ENCODE measurements around the gene EZR.
A peak's percentile ranks its signal among the peaks of the same experiment; 100 is the strongest.

EZR gene

DNA sequence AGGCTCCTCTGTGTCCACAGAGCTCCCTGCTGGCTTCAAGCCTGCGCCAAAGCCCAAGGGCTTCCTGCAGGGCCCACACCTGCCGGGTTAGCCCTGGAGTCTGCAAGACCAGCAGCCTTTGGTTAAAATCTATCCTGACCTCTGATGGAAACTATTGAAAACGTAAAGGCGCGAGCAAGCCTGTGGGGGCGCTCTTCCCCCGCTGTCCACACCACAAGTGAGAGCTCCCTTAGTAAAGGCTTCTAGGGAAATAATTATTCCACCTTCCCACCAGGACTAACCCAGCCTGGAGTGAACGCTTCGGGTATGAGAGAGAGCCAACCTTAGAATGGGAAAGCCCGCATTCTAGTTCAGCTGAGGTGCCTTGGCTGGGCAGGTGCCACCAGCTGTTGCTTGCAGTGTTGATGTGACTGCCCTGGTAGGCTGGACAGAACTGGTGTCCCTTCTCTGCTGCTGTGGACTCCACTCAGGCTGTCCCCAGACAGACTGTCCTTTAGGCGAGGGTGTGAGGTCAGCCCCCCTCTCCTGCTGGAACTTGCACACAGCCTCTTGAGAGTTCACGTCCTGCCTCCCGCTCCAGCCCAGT is 100.6 kb downstream of the EZR start:
- H3K4me3 ChIP-seq (ENCODE audit: low read length): no peak overlapping the region
- peaks cover 59% of the 10 kb centered on the region for H3K4me1 ChIP-seq (ENCODE audit: low read length)
- no peak for TF ChIP-seq EZH2phosphoT487 (IDR thresholded peaks at IDR 0.05; ENCODE audit: low read depth)
- TF ChIP-seq, protein P1, sequence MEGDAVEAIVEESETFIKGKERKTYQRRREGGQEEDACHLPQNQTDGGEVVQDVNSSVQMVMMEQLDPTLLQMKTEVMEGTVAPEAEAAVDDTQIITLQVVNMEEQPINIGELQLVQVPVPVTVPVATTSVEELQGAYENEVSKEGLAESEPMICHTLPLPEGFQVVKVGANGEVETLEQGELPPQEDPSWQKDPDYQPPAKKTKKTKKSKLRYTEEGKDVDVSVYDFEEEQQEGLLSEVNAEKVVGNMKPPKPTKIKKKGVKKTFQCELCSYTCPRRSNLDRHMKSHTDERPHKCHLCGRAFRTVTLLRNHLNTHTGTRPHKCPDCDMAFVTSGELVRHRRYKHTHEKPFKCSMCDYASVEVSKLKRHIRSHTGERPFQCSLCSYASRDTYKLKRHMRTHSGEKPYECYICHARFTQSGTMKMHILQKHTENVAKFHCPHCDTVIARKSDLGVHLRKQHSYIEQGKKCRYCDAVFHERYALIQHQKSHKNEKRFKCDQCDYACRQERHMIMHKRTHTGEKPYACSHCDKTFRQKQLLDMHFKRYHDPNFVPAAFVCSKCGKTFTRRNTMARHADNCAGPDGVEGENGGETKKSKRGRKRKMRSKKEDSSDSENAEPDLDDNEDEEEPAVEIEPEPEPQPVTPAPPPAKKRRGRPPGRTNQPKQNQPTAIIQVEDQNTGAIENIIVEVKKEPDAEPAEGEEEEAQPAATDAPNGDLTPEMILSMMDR (IDR thresholded peaks at IDR 0.05; ENCODE audit: low read depth, low read length): peak; percentile 71

DNA sequence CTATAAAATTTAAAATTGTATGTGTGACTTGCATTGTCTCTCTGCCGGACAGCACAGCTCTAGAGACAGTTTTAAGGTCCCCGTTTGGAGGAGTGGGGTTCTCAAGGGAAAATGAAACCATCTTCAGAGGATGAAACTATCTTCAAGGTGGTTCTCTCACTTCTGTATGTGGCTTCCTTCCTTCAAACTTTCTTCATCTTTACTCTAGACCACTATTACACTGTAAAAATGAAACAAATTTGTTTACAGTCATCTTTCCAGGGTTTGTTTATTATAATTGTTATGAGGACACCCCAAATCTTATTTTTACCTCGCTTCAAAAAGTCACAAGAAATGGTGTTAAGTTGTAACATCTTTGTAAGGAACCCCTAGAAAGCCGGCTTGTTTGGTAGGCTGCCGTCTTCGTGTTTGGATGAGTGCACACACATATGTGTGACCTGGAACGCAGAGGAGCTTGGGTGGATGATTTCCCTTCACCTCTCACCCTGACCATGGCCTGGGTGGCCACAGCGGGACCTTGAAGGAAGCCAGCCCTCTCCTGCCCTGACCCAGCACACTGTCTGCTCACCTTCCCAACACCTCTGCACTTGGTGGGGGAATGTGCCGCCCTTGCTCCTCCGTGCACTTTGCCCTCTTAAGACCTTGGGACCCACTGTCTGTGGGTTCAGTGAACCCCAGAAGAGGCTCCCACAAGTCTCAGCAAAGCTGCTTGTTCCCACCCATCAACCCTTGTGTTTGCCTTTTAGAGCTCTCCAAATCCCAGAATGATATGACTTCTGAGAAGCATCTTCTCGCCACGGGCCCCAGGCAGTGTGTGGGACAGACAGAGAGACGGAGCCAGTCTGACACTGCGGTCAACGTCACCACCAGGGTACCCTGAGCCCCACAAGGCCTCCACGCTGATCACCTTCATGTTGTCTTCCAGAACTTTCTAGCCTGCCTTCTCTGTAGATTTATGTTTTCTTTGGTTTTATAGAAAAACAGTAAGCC is 101.5 kb downstream of the EZR start:
- H3K36me3 ChIP-seq (replicated peaks; ENCODE audit: low read depth, low read length): no peaks in the 10 kb centered on the region
- H4K20me1 ChIP-seq (ENCODE audit: insufficient read depth, low read length): no peaks in the 10 kb centered on the region
- peak overlapping the region; percentile 58; the same call in 1 of the 2 replicates for H3K4me3 ChIP-seq (ENCODE audit: low read length)
- peak overlapping the region; percentile 35; the same call in 1 of the 2 replicates for H3K9ac ChIP-seq (ENCODE audit: low read length)
- peaks cover 3% of the 10 kb centered on the region; the same call in 1 of the 2 replicates for H3K27me3 ChIP-seq (ENCODE audit: low read depth, low read length)
- peaks cover 59% of the 10 kb centered on the region for H3K4me1 ChIP-seq (ENCODE audit: low read length)
- no peaks in the 10 kb centered on the region for H3K9me3 ChIP-seq (ENCODE audit: insufficient read depth, low read length)
- peak overlapping the region; percentile 87 for H3K4me2 ChIP-seq (ENCODE audit: low read length)
- H3K79me2 ChIP-seq (ENCODE audit: low read length): no peaks in the 10 kb centered on the region
- TF ChIP-seq EZH2phosphoT487 (IDR thresholded peaks at IDR 0.05; ENCODE audit: low read depth): no peak
- TF ChIP-seq, protein P1 (IDR thresholded peaks at IDR 0.05; ENCODE audit: low read depth, low read length): no peak
- no peak overlapping the region for H2AFZ ChIP-seq (ENCODE audit: low read depth, low read length)
- peak overlapping the region; percentile 65 for H3K27ac ChIP-seq (ENCODE audit: low read length)

More for the DNA sequence above, 100.6 kb downstream of the EZR start:
- Histone ChIP-seq H3K9me3 (ENCODE audit: insufficient read depth, low read length) (no peaks in the 10 kb centered on the region), H3K79me2 (ENCODE audit: low read length) (no peaks in the 10 kb centered on the region), H3K27ac (ENCODE audit: low read length) (no peak overlapping the region), H4K20me1 (ENCODE audit: insufficient read depth, low read length) (no peaks in the 10 kb centered on the region), H3K27me3 (ENCODE audit: low read depth, low read length) (peaks cover 3% of the 10 kb centered on the region; the same call in 1 of the 2 replicates), H3K36me3 (replicated peaks; ENCODE audit: low read depth, low read length) (no peaks in the 10 kb centered on the region), H2AFZ (ENCODE audit: low read depth, low read length) (no peak overlapping the region), H3K9ac (ENCODE audit: low read length) (no peak overlapping the region), H3K4me2 (ENCODE audit: low read length) (peak overlapping the region; percentile 87)

Data from OCI-LY3 (cell line).